GM19035 (cell line): ENCODE results near the gene CXXC4.

Experiments used
- ATAC-seq: cut with Tn5 transposase; IDR thresholded peaks from one replicate; pipeline ENCODE4 v1.9.1; 2021; ENCODE audit not compliant: unreplicated experiment

CXXC4 gene

DNA sequence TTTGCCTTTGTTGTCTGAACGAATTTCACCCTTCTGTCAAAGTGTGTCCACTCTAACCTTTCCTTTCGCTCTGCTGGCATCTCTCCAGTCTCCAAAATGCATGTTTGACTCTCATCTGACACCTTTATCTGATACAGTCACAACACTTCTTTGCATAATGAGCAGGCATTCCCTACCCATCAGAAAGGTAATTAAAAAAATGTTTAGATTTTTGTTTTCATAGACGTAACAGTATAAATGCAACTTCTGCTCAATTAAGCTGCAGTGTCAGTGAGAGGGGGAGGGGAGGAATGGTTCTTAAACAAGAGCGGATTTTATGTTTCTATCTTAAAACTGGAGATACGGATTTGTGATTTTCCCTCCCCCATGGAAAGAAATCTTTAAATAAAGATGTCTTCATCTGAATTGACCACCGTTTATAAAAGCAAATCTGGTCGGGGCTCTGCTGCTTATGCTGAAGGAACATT is 70.2 kb downstream of the CXXC4 start:
- no peak for ATAC-seq

GRCh38 chr4:104421566-104421965 is 73.1 kb downstream of the CXXC4 start:
- ATAC-seq, result no peak

- ATAC-seq, result no peak
Observed at GRCh38 chr4:104420766-104421165, 73.9 kb downstream of the CXXC4 start.
